ENCODE results near the gene SFMBT1.
"Not testable (repeated sequence)": the region's sequence is repeated elsewhere in the genome, so short reads cannot be mapped to it uniquely, and the experiment has no call there.

SFMBT1 gene

DNA sequence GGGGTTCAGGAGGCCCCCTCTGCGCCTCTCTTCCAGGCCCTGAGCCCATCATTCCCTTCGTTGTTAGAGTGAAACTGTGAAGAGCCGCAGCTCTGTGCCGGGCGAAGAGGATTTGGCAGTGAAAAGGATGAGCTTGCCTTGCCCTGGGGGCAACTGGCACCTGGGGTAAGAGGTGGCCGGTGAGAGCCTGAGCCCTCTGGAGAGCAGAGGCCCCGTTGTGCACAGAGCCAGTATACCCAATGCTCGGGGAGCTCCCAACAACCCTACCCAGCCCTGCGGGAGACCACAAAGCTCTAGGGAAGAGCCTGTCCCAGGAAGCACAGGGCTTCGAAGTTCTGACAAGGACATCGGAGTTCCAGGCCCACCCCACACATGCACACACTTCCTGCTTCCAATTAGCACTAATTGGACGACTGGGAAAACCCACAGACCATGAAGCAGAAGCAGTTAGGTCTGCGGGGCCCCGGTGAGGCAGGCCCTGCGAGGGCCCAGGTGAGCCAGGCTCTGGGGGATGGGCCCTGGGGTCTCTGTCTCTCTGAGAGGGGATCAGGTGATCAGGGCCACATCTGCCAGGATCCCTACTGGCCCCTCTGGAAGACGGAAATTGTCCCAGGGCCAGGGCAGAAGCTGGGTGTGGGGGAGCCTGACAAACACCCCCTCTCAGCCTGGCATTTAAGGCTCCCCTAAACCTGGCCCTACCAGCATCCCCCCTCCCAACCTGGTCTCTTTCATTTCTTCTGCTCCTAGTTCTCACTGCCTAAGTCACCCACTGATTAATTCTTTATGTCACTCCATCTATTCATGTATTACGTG, 27.9 kb upstream of the SFMBT1 start:
- DNase-seq = no peak

DNA sequence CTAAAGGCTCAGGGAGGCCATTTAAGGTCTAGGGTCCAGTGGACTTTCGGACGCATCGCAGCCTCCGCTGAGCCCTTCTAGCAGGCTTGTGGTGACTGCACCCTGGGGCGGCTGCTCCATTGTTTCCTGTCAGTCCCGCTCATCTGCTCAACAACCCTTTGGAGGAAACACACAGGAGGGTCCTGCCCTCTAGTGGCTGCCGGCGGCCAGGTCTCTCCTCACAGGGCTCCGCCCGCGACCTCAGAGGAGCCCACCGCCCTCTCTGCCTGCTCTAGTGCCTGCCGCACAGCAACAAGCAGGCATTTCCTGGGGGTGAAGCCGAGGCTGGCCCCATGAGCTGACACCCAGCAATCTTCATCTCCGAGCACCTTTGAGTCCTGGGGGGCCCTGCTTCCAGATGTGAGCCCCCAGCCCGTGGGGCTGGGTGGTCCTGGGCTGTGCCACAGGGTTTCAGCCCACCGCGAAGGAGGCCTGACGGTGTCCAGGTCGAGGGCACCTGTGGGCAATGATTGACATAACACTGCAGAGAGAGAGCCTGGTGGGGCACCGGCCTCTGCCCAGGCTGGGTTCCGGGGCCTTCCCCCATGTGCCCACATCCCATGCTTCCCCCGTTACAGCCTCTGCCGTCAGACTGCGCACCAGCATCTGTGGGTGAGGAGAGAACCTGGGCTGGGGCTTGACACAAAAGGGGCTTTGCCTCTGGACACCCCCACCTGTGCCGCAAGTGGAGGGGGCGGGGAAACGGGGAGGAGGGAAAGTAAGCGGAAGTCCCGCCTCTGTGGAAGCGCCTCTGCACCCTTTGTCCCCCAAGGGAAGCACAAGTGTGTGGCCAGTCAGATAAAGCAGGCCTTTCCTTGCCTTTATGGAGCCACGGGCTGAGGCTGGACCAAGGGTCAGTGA, 27.0 kb upstream of the SFMBT1 start:
- peak; percentile 86 to 90 for DNase-seq

DNA sequence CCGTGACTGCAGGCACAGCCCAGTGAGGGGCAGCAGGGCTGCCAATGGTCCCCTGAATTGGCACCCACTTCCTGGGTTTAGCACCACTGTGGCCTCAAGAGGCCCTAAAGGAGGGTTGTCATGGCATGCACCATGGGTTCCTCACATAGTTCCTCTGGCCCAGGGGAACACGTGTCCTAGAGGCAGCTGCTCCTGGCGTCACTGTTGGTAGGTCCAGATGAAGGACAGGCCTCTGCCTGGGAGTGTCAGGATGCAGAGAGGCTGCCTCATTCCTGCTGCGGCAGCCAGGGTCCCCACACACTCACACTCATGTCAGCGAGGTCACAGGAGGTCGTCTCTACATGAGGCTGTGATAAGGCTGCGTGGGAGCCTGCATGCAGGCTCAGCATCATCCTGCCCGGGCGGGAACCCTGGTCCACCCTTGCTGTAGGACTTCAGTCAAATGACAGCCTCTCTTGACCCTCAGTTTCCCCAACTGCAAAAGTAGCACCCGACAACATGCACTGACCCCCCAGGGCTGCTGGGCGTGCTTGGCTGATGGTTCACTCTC, 26.1 kb upstream of the SFMBT1 start:
- DNase-seq = no peak

GRCh38 chr3:53069422-53070068, 23.7 kb upstream of the SFMBT1 start:
- no peak for DNase-seq

- DNase-seq = no peak
These were observed 22.3 kb upstream of the SFMBT1 start for GRCh38 chr3:53068176-53068575.

DNA sequence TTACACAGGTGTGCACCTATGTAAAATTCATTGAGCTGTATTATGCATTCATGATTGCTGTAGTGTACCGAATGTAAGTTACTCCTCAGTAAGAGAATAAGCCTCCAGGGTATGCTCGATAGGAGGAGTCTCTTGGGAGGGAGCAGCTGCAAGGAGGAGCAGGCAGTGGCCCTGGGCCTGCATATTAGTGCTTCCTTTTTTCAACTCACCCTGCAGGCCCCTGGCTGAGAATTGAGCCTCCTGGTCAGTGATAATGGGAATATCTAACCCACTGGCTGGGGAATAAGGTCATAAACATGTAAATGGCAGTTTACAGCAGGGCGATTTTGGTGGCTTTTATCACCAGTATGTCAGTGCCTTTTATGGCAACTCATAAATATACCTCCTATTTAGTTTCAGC, 21.7 kb upstream of the SFMBT1 start:
- no peak for DNase-seq

DNA sequence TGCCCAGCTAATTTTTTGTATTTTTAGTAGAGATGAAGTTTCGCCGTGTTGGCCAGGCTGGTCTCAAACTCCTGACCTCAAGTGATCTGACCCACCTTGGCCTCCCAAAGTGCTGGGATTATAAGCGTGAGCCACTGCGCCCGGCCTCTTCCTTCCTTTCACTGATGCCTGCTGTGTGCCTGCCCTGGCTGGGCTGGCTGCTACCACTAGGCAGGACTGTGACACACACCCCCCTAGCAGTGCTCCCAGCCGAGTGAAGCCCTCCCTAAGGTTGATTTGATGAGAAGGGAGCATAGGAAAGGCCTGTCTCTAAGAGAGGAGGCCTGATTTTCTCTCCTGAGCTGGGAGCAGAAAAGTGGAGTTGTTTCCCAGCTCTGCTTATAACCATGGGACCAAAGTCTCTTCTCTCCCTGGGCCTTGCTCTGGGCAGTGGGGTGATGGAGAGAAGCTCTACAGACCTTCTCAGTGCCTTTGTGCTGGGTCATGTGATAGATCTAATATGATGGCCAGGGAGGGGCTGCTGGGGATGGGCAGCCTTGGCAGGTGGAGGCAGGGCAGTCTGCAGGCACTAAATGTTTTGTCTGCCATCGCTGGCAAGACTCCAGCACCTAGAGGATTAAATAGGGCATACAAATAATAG, 20.1 kb upstream of the SFMBT1 start:
- no peak for DNase-seq

DNA sequence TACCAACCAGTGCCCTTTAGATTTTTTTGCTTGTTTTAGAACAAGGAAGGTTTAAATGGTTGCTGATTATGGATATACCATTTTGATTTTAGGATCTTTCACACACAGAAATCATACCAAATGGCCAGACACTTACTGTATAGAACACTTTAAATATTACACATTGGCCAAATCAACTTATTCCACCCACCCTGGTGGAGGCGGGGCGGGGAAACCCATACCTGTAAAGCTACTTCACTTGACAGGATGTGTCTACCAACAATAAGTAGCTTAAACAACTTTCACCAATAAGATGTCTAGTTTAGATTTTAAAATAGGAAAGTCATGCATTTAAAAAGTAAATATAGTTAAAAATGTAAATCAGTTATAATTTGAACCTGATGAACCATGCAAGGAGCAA, 17.0 kb upstream of the SFMBT1 start:
- DNase-seq = no peak

DNA sequence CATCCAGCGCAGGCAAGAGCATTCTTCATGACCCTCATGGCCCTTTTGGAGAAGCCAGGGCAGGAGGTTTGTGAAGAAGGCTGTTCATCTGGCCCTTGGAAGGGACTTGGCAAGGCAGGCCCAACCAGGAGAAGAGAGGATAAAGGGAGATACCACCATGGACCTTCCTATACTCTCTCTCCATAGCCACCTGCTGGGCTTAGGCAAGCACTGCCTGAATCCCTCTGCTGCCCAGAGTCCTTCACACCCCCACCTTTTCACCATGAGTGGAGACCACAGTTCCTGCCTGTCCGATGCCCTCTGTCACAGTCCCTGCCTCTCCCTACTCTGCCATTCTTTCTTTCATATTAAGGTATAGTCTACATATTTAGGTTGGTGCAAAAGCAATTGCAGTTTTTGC, 10.6 kb upstream of the SFMBT1 start:
- no peak for DNase-seq

DNA sequence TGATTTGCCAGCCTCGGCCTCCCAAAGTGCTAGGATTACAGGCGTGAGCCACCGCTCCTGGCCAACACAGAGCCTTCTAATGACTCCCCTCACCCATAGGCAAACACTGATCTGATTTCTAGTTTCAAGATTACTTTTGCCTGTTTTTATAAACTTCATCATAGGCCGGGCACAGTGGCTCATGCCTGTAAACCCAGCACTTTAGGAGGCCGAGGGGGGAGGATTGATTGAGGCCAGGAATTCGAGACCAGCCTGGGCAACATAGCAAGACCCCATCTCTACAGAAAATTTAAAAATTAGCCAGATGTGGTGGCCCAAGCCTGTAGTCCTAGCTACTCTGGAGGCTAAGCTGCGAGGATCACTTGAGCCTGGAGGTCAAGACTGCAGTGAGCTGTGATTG, 8.4 kb upstream of the SFMBT1 start:
- not testable (repeated sequence) for DNase-seq

DNA sequence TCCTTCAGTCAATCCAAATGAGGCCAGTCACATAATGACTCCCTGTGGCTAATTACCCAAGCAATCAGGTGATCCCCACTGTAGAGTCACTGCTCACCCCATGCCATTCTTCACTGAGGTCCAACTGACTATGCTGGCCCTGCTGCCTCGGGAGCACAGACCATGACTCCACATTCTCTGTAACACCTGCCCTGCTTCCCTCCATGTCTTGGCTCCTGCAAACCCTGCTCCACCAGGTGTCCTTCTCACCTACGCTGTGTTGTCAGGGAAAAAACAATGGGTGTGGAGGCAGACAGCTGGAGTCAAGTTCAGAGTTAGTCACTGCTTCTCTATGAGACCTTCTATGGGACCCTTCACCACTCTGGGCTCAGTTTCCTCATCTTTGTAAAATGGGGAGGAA, 6.1 kb upstream of the SFMBT1 start:
- DNase-seq = no peak

- no peak for DNase-seq
These were observed 4.1 kb upstream of the SFMBT1 start for GRCh38 chr3:53049987-53050386.

- DNase-seq = peak; percentile 69 to 77
These were observed 598 bp upstream of the SFMBT1 start for GRCh38 chr3:53046171-53047170.

DNA sequence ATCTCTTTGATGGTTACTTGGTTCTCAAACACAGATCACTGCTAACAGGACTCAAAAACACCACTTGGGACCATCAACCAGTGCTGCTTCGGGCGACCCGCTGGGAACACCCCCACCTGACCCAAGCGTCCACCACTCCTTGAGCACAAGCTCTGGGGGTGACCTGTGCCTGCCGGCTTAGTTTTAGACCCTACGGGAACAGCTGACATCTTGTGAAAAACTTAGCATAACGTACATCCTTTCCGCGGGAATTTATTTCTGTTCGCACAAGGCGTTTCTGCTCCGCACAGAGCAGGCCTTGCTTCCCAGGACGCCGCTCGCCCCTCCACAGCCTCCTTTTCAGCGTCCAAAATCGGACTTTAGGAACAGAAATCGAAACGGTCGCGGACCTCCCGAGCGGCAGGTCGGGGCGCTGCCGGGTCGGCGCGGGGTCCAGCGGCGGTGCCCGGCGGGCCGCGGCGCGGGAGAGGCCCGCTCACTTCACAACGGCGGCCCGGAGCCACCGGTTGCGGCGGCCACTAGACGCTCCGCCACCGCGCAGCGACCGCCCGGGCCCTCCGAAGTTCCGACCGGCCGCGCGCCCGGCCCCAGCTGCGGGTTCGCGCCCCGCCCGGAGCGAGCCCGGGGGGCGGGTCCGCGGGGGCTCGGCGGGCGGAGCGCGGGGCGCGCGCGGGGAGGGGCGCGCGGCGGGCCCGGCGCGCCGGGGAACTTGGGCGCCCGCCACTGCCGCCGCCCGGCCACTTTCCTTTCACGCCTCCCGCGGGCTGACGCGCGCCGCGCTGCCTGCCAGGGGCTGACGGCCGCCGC, 959 bp downstream of the SFMBT1 start:
- peak; percentile 69 to 82 for DNase-seq

DNA sequence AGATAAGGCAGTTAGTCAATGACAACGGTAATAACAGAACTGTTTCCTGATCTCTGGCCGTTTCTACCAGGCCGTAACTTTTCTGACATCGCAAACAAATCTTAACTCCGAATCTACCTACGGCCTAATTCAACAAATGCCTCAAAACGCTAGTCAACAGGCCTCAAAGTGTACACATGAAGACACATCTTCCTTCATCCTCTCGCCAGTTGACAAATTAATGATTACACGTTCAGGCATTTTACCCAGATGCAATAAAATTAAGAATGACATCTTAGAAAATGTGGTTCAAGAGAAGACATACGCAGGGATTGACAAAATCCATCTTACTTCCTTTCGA, 1.5 kb downstream of the SFMBT1 start:
- DNase-seq = no peak

GRCh38 chr3:53043738-53044137, 2.1 kb downstream of the SFMBT1 start:
- no peak for DNase-seq

- DNase-seq = no peak
These were observed 3.2 kb downstream of the SFMBT1 start for GRCh38 chr3:53042651-53043050.

DNA sequence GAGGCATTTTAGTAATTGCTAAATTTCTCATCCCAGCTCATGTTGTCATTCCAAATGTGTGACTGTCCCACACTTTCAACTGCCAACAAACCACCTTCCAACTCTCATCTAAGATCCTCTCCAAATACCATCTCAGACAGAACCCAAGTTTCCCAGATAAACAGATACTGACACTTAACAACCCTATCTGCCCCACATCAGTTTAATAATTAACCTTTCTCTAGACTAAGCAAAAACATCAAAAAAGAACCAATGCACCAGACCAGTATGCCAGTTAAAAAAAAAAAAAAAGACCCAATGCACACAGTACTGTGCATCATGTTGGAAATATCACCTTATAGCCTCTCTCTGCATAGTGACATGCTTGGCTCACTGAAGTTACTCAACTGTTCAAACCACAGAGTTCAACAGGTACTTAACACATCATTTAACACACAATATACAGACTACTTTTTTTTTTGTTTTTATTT, 5.5 kb downstream of the SFMBT1 start:
- DNase-seq = no peak

DNA sequence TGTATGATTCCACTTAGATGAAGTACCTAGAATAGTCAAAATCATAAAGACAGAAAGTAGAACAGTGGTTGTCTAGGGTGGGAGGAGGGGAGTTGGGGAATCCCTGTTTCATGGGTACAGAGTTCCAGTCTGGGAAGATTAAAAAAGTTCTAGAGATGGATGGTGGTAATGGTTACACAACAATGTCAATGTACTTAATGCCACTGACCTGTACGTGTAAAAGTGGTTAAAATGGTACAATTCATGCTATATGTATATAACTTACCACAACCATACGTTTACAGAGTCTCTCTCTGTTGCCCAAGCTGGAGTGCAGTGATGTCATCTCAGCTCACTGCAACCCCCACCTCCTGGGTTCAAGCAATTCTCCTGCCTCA, 6.5 kb downstream of the SFMBT1 start:
- no peak for DNase-seq

DNA sequence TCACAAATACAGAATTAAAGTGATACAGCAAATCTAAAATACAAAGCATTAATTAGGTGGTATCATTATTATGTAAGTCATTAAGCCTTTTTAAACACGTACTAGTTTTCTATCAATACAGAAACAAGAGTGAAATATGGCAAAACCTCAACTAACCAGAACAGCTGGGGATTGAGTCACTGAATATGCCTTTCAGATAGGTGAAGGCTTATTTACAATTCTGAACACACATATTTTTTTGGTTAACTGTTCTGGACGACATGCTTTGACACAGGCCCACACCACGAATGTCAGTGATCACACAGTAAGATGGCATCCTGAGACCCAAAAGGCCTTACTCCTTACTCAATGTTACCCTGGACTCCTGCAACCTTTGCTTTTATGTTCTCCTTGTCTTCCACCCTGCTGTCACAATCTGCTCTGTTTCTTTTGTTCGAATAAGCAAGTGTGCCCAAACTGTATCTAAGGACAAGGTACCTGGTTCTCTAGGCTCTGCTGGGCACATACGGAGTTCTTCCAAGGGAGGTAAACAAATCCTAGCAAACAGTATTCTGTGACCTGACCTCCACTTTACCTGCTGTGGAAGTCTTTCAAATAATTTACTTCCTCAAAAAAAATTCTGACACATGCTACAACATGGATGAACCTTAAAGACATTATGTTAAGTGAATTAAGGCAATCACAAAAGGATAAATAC, 7.0 kb downstream of the SFMBT1 start:
- DNase-seq = no peak
